OCI-LY7 (cell line): ENCODE results near the gene RAB24.

ENCODE experiments used
- CTCF ChIP-seq: fragments of 200-600 bp; sonication (generic); conservative IDR thresholded peaks from 2 replicates; pipeline ENCODE4 v1.5.1; 2014; ENCODE audit warnings: mild to moderate bottlenecking, antibody characterized with exemption, low read length, moderate library complexity, mixed read lengths
- EZH2phosphoT487 ChIP-seq: fragments of 200-600 bp; sonication (generic); IDR thresholded peaks from 2 replicates; pipeline ENCODE4 v1.6.1; 2018; ENCODE audit warnings: low read depth, borderline replicate concordance, mild to moderate bottlenecking, mixed run types, antibody characterized with exemption, low read length, moderate library complexity, mixed read lengths

- TF ChIP-seq CTCF = no peak
- no peak for TF ChIP-seq EZH2phosphoT487
These were observed 34.2 kb downstream of the RAB24 start for GRCh38 chr5:177269232-177269895.
